ENCODE measurements around the gene ZNF254. TPM values are rescaled to one million over a fixed set of nuclear protein-coding genes. Genes with fewer than 3 reads are reported as not detected.

ZNF254 gene
- total and polyA plus RNA-seq, 2 of the 4 experiments (the other 2 are of a cell fraction) = 4.4 to 8.8 TPM

GRCh38 chr19:24048261-24048660 lies 38.7 kb upstream of the ZNF254 start:
- Histone ChIP-seq H3K56ac (ENCODE audit: extremely low read depth, insufficient read depth, low read length) (no peak overlapping the region), H3K9ac (ENCODE audit: low read depth, low read length) (no peak overlapping the region), H3K23ac (ENCODE audit: low read depth, low read length) (no peak overlapping the region), H2BK20ac (ENCODE audit: low read depth, low read length) (no peak overlapping the region), H3K4me3 (ENCODE audit: insufficient read depth, low read depth, low read length) (no peak overlapping the region), H2AK5ac (ENCODE audit: low read depth, low read length) (no peak overlapping the region), H3K36me3 (ENCODE audit: control insufficient read depth, insufficient read depth, low read length) (peaks cover 59% of the 10 kb centered on the region), H3K4me1 (ENCODE audit: control insufficient read depth, insufficient read depth, low read length) (peaks cover 7% of the 10 kb centered on the region), H4K20me1 (ENCODE audit: insufficient read depth, low read length) (peaks cover 10% of the 10 kb centered on the region), H3K27ac (ENCODE audit: insufficient read depth, low read length) (no peak overlapping the region), H4K5ac (ENCODE audit: low read depth, low read length) (no peak overlapping the region), H3K4ac (ENCODE audit: low read depth, low read length) (no peak overlapping the region), H3K4me2 (ENCODE audit: low read depth, low read length) (no peak overlapping the region), H2BK5ac (ENCODE audit: low read depth, low read length, poor library complexity, severe bottlenecking) (no peak overlapping the region), H4K8ac (ENCODE audit: low read depth in 2 of 2, low read length in 2 of 2) (no peak overlapping the region), H3K9me1 (ENCODE audit: insufficient read depth, low read length) (peaks cover 9% of the 10 kb centered on the region), H2BK15ac (ENCODE audit: low read depth, low read length) (no peak overlapping the region), H2AFZ (replicated peaks; ENCODE audit: low read length, poor library complexity) (no peak overlapping the region), H3K79me1 (ENCODE audit: low read depth in 1 of 2, low read length in 2 of 2) (peaks cover 4 to 14% of the 10 kb centered on the region in 2 experiments; a peak in 3 of 4 replicates), H2AK9ac (replicated peaks; ENCODE audit: low read depth, low read length, poor library complexity) (no peak overlapping the region), H3K9me3 (ENCODE audit: control insufficient read depth, insufficient read depth, low read length) (no peaks in the 10 kb centered on the region), H3K27me3 (ENCODE audit: control insufficient read depth, insufficient read depth, low read length) (no peaks in the 10 kb centered on the region), H3K18ac (ENCODE audit: low read depth, low read length) (no peak overlapping the region), H4K91ac (ENCODE audit: insufficient read depth, low read depth, low read length) (no peak overlapping the region), H3K14ac (replicated peaks; ENCODE audit: low read depth, low read length) (no peak overlapping the region), H2BK120ac (ENCODE audit: low read depth, low read length) (no peak overlapping the region)
- no peak for TF ChIP-seq RCOR1 (IDR thresholded peaks at IDR 0.05; ENCODE audit: insufficient replicate concordance, low read length)
- TF ChIP-seq MAFK (IDR thresholded peaks at IDR 0.05; ENCODE audit: low read depth, low read length) = no peak
- TF ChIP-seq RAD21 (IDR thresholded peaks at IDR 0.05; ENCODE audit: low read length) = no peak
- no peak for TF ChIP-seq USF2 (IDR thresholded peaks at IDR 0.05; ENCODE audit: low read depth, low read length)
- no peak for TF ChIP-seq RFX5 (IDR thresholded peaks at IDR 0.05; ENCODE audit: low read depth, low read length)
- no peak for TF ChIP-seq CHD1 (IDR thresholded peaks at IDR 0.05; ENCODE audit: low read depth, low read length)
- no peak for TF ChIP-seq FOS (IDR thresholded peaks at IDR 0.05; ENCODE audit: low read depth, low read length)
- no peak for TF ChIP-seq CTCF (conservative IDR thresholded peaks at IDR 0.05; ENCODE audit: low read depth, low read length)
- no peak for TF ChIP-seq BHLHE40 (IDR thresholded peaks at IDR 0.05; ENCODE audit: low read depth, low read length)
- no peak for TF ChIP-seq NFE2L2 (IDR thresholded peaks at IDR 0.05; ENCODE audit: low read depth, low read length)
- ATAC-seq (ENCODE audit: low read depth) = no peak
- DNase-seq = no peak
- in situ Hi-C loops (cut with MboI; ENCODE audit: low sequenced_read_pairs) (loop anchor here (25.0 kb wide), 1 partner anchor 786 kb away; the partner anchor contains the start of gene ZNF724), intact Hi-C loops (cut with micrococcal nuclease) (no loop called here), dilution Hi-C loops (cut with HindIII; ENCODE audit: low sequenced_read_pairs, unreplicated experiment) (no loop called here)
- CTCF ChIA-PET = interaction anchor here (0.5 to 1.1 kb wide), 3 partner anchors 14 to 353 kb away, joined by 3 to 4 read pairs (median 4); no protein-coding TSS in a partner anchor
- WGBS, 2 experiments (ENCODE audit: extremely low coverage in 2 of 2, insufficient read length in 1 of 2) = 94% methylated on average over 7 of the region's 10 CpGs; no CpG with 5 or more reads in 1 of the 2 experiments
- BruUV-seq (replicated peaks) = no TSS peak
- POLR2A ChIA-PET (ENCODE audit: unreplicated experiment) = no interaction called here

Measured in IMR-90 (cell line).